Dermis microvascular lymphatic vessel endothelial cell (primary cell): Measurements from ENCODE around the gene PIGU. TPM values are rescaled to one million over a fixed set of nuclear protein-coding genes. Genes with fewer than 3 reads are reported as not detected.

ENCODE experiments used
- DNase-seq, 2 donors: peaks; one replicate each; pipeline versions ENCODE4 v3.0.0 to v3.0.0-alpha.2; 2010; ENCODE audit warnings: low read depth in 2 of 2
- total RNA-seq: library from RNA; depleted of rRNA; stranded (reverse); fragments of >200 nt; gene quantifications from 2 replicates; pipeline ENCODE4 v1.2.1, GENCODE V29; 2014

The PIGU gene
- total RNA-seq, 1 donor from 2014 or later: 3.9 TPM

- peak in 1 of 2 donors; percentile 22 for DNase-seq
Measured at GRCh38 chr20:34559311-34560140, 117.4 kb downstream of the PIGU start.

- peak; percentile 89 to 97 for DNase-seq
Measured at GRCh38 chr20:34558320-34559218, 118.3 kb downstream of the PIGU start, which contains the start of gene MAP1LC3A. Gene MAP1LC3A (plus strand): TSS chr20:34558718. CDS start chr20:34558869, 151 bp downstream.

GRCh38 chr20:34557936-34558319 lies 119.0 kb downstream of the PIGU start:
- no peak for DNase-seq

GRCh38 chr20:34553366-34553867 lies 123.5 kb downstream of the PIGU start:
- no peak for DNase-seq

- DNase-seq: no peak
Measured at GRCh38 chr20:34552569-34552968, 124.3 kb downstream of the PIGU start.

DNA sequence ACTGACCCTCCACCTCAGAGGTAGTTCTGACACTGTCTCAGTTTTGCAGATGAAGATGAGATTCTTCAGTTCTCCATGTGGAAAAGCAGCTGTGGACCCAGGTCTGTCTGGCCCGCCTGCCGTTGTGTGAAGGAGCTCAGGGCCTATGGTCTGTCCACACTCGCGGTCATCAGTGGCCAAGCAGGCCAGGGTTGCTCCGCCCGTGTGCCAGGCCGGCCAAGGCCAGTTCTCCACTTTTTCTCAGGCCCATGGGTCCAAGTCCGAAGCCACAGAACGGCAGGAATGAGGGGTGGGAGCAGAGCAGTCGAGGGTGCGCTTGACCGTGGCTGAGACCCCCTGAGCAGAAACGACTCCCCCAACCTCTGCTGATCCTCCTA lies 127.0 kb downstream of the PIGU start:
- DNase-seq: no peak

DNA sequence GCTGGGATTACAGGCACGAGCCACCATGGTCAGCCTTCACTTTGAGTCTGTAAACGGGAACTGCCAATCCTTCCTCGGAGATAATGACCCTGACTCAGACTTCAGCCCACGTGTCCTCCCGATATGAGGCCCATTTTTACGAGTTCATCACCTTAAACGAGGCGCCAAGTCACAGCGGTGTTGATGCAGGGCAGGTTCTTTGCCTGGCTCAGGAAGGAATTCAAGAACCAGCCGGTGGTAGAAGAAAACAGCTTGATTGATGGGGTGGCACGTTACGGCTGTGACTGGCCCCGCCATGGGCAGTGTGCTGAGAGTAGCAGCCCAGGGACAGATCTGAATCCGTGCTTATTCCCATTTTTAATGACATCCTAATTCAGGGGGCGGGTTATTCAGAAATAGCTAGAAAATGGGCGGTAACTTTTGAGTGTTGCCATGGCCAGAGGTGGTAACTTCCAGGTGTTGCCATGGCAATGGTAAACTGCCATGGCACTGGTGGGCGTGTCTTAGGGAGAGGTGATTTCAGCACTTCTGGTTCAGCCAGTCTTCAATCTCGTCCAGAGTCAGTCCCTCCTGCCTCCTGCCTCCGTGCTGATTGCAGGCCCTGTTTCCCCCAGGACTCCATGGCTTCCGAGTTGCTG lies 127.5 kb downstream of the PIGU start:
- peak in 1 of 2 donors; percentile 21 for DNase-seq

GRCh38 chr20:34547844-34548613 lies 128.9 kb downstream of the PIGU start:
- no peak for DNase-seq

DNA sequence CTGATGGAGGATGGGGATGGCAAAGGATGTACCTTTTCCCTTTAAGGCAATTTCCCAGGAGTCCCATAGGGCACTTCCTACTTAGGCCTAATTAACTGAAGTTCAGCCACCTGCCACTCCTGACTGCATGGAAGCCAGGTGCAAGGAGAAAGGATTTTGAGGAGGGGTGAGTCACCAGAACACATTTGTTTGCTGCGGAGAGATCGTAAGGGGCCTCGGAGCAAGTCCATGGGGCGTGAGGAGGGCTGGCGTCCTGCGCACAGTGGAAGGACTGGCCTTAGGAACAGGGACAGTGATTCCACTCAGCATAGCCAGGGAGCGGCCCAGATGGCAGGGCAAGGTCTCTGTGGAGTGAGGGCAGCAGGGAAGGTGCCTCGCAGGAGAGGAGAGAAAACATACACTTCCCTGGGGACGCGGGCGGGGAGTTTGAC lies 130.1 kb downstream of the PIGU start:
- no peak for DNase-seq

DNA sequence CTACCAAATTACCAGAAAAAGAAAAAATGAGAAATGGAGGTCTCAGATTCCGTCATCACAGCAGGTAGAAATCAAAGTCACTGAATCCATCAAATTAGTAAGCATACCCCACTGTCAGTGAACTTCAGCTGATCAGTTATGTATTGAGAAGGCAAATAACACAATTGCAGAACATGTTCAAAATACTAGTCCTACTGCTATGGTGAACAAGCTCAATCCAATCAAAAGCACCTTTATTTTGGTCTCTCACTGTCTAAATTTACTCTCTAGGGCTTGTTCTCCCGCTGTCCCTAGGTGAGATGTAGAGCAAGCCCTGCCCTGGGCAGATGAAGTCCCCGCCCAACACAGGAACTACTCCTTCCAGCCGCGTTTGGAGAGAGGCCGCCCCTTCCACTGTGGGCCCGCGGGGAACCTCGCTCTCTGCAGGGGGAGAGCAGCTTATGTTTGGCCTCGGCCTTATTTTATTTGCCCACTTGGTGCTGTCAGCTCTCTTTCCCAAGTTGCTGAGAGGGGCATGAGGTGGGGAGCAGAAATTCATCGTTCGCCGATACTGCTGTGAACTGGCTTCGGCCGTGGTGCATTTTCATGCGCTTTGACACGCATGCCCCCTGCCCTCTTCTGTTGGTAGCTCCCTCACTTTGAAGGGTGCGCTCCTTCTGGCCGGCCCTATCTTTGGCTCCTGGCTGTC lies 132.6 kb downstream of the PIGU start:
- no peak for DNase-seq

- DNase-seq: no peak
Measured at GRCh38 chr20:34543463-34544056, 133.3 kb downstream of the PIGU start.

- no peak for DNase-seq
Measured at GRCh38 chr20:34542439-34542838, 134.5 kb downstream of the PIGU start.

DNA sequence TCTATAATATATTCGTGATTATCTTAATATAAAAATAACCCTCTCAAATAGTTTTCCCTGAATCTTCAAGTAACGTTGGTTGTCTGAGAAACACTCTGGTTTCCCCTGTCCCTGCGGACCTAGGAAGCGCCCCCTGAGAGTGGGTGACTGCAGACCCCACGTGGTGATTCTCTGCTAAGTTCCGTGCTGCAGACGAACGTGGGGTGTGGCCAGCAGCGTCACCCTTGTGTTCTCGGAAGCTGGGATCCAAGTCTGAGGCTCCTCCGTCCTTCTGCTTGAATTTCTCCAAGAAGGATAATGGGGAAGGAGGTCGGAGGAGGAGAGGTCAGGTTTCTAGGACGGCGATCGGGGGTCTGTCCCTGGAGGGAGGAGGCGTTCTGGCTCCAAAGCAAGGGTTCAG lies 135.0 kb downstream of the PIGU start:
- no peak for DNase-seq

GRCh38 chr20:34541264-34541901 lies 135.5 kb downstream of the PIGU start:
- DNase-seq: peak; percentile 56 to 64

GRCh38 chr20:34540596-34541263 lies 136.2 kb downstream of the PIGU start:
- DNase-seq: no peak

DNA sequence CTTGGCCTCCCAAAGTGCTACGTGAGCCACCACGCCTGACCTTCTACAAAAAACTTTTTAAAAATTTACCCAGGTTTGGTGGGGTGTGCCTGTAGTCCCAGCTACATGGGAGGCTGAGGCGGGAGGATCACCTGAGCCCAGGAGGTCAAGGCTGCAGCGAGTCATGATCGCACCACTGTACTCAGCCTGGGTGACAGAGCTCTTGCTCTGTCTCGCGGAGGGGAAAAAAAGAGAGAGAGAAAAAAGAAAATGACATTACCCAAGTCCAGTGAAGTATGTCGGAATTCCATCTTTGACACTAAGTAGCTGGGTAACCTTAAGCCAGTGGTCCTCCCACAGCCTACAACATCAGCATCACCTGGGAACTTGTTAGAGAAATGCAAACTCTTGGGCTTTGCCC lies 137.1 kb downstream of the PIGU start:
- DNase-seq: no peak

DNA sequence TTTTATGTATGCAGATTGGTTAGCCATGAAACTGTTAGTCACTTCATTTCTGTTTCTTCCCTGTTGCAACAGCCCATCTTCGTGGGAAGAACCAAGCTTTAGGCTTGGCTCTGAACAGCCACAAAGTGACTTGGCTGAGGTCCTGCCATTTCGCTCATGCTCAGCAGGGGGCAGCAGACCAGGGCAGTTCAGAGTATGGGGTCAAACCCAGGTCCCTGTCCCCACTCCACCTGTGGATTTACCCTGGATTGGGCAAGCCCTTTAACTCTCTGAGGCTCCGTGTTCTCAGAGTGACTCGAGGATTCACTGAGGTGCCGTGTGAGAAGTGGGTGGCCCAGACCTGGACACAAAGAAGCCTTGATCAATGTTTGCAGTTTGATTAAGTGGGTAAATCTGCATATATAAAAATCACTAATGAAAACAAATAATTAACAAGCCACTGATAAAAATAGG lies 138.2 kb downstream of the PIGU start:
- peak in 1 of 2 donors; percentile 55 for DNase-seq

- DNase-seq: no peak
Measured at GRCh38 chr20:34537651-34538050, 139.2 kb downstream of the PIGU start.
